ENCODE data around the gene PNKP. TPM values are rescaled to one million over a fixed set of nuclear protein-coding genes. Genes with fewer than 3 reads are reported as not detected.

The PNKP gene
- total and polyA plus RNA-seq, 10 of the 15 experiments (the other 5 are each of a cell fraction or from before 2014, with no cell fraction given), result 2.9 to 82.3 (median 33.2) TPM

DNA sequence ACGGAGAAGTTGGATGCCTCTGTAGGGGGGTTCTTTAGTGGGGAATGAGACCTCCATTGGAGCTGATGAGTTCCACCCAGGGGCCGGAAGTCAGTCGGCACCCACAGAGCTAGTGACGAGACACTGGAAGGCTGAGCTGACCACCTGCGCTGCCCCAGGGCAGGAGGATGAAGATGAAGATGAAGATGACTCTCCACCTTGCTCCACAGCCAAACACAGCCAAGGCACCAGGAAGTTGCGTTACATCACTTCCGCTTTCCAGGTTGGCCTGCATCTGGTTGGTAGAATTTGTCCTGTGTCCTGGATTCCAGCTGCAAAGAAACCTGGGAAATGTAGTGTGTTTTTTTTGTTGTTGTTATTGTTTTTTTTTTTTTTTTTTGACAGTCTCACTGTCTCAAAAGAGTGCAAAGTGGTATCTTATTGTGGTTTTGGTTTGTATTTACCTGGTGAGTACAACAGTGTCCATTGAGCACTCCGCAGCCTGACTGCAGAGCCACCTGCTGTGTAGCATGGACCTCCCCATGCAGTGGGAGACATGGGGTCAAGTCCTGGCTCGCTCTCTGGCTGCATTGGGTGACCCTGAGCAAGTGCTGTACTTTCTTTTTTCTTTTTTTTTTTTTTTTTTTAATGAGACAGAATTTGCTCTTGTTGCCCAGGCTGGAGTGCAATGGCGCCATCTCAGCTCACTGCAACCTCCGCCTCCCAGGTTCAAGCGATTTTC is 12.0 kb upstream of the PNKP start:
- ChIA-PET RAD21 (ENCODE audit: unreplicated experiment) (no interaction called here), SMC1A (ENCODE audit: uncharacterized antibody, unreplicated experiment) (no interaction called here), CTCF (interaction anchor here (0.8 to 1.0 kb wide), 2 partner anchors 9 to 59 kb away, joined by 3 read pairs; no protein-coding TSS in a partner anchor), POLR2A (interaction anchor here (0.5 to 1.4 kb wide), 4 partner anchors 9 to 215 kb away, joined by 3 to 7 read pairs (median 4); no protein-coding TSS in a partner anchor)
- Histone ChIP-seq H3K4me3 (no peak overlapping the region), H3K36me3 (ENCODE audit: control insufficient read depth in 2 of 2, insufficient read depth in 2 of 2, low read length in 1 of 2) (peaks cover 8 to 13% of the 10 kb centered on the region in 2 experiments), H3K4me2 (ENCODE audit: control insufficient read depth, insufficient read depth) (peak overlapping the region; percentile 92; the same call in 1 of the 2 replicates), H3K27ac (ENCODE audit: control insufficient read depth, insufficient read depth) (no peak overlapping the region), H4K20me1 (ENCODE audit: control insufficient read depth, insufficient read depth) (no peaks in the 10 kb centered on the region), H2AFZ (ENCODE audit: control insufficient read depth, low read depth, low read length) (no peak overlapping the region), H3K4me1 (ENCODE audit: control insufficient read depth, insufficient read depth, low read length) (peaks cover 16% of the 10 kb centered on the region), H3K9me3 (replicated peaks; ENCODE audit: control insufficient read depth, insufficient read depth, low read length) (no peaks in the 10 kb centered on the region; the same call in 2 of the 3 replicates), H3K27me3 (replicated peaks in 1 of 2; ENCODE audit: control insufficient read depth in 2 of 2, insufficient read depth in 2 of 2, low read length in 1 of 2) (no peaks in the 10 kb centered on the region), H3K79me2 (ENCODE audit: control insufficient read depth, insufficient read depth, low read length) (peaks cover 25% of the 10 kb centered on the region), H3K9ac (ENCODE audit: control insufficient read depth, insufficient read depth, low read length) (no peak overlapping the region)
- in situ Hi-C loops (cut with MboI), result loop anchor here (25.0 kb wide), 1 partner anchor 1242 kb away; the partner anchor contains the start of genes CA11 and DBP
- intact Hi-C loops (cut with micrococcal nuclease; ENCODE audit: unreplicated experiment), result loop anchor here (5.0 kb wide), 1 partner anchor 48 kb away; the partner anchor contains the start of genes ATF5 and NUP62
- DNase-seq (ENCODE audit: low read depth, low spot score) (no peak), FAIRE-seq (no peak), ATAC-seq (no peak)
- WGBS (ENCODE audit: insufficient coverage, insufficient replicate concordance, low lambda C conversion rate, missing lambda C conversion rate), result 89% methylated on average over 11 of the region's 12 CpGs
- TSS peak; percentile 74 for BruUV-seq (replicated peaks)
- TF ChIP-seq RAD21 (IDR thresholded peaks at IDR 0.05; ENCODE audit: insufficient read depth, low read depth, low read length), result no peak
- no peak for TF ChIP-seq STAT1 (conservative IDR thresholded peaks at IDR 0.05)
- TF ChIP-seq, protein P1, sequence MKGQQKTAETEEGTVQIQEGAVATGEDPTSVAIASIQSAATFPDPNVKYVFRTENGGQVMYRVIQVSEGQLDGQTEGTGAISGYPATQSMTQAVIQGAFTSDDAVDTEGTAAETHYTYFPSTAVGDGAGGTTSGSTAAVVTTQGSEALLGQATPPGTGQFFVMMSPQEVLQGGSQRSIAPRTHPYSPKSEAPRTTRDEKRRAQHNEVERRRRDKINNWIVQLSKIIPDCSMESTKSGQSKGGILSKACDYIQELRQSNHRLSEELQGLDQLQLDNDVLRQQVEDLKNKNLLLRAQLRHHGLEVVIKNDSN (IDR thresholded peaks at IDR 0.05; ENCODE audit: borderline replicate concordance, extremely low read length, insufficient read depth, low read depth, low read length), result no peak
- no peak for TF ChIP-seq STAT3 (IDR thresholded peaks at IDR 0.05; ENCODE audit: low read depth, low read length)
- TF ChIP-seq HCFC1 (IDR thresholded peaks at IDR 0.05; ENCODE audit: low read length), result peak; percentile 29; the same call in 1 of the 2 replicates
- TF ChIP-seq IRF4 (IDR thresholded peaks at IDR 0.05; ENCODE audit: low read depth, low read length), result no peak
- no peak for TF ChIP-seq POU2F2 (IDR thresholded peaks at IDR 0.05; ENCODE audit: borderline replicate concordance, low read depth, low read length)
- no peak for TF ChIP-seq CUX1 (IDR thresholded peaks at IDR 0.05; ENCODE audit: insufficient replicate concordance, low read depth, low read length)
- no peak for TF ChIP-seq KDM1A (IDR thresholded peaks at IDR 0.05; ENCODE audit: borderline replicate concordance)
- peak; percentile 76; the same call in 1 of the 2 replicates for TF ChIP-seq GABPA (IDR thresholded peaks at IDR 0.05; ENCODE audit: low read depth)
- TF ChIP-seq, protein P2, sequence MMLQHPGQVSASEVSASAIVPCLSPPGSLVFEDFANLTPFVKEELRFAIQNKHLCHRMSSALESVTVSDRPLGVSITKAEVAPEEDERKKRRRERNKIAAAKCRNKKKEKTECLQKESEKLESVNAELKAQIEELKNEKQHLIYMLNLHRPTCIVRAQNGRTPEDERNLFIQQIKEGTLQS (IDR thresholded peaks at IDR 0.05; ENCODE audit: borderline replicate concordance, extremely low read depth, low read depth, low read length), result no peak
- TF ChIP-seq HDGF (IDR thresholded peaks at IDR 0.05), result no peak
- TF ChIP-seq WRNIP1 (IDR thresholded peaks at IDR 0.05; ENCODE audit: borderline replicate concordance, low read depth, low read length), result no peak
- 0 out of 2 replicates have a peak, but pooled peaks have one; percentile 15 for TF ChIP-seq NFYB (IDR thresholded peaks at IDR 0.05; ENCODE audit: insufficient read depth, low read depth, low read length)
- no peak for TF ChIP-seq EGR1 (IDR thresholded peaks at IDR 0.05; ENCODE audit: borderline replicate concordance in 1 of 2, low read depth in 2 of 2, low read length in 2 of 2)
- no peak for TF ChIP-seq LARP7 (IDR thresholded peaks at IDR 0.05)
- TF ChIP-seq CBFB (IDR thresholded peaks at IDR 0.05; ENCODE audit: low read depth), result no peak
- TF ChIP-seq SUZ12 (IDR thresholded peaks at IDR 0.05; ENCODE audit: unreplicated experiment), result no peak
